Endothelial cell of umbilical vein (primary cell): ENCODE measurements around the gene RALBP1.

Source experiments
- CTCF ChIP-seq, 2 donors: IDR thresholded peaks; 1 replicate in 1 of 2; 2 replicates in 1 of 2; pipeline ENCODE4 v1.5.1; 2011; ENCODE audit warnings: low read length in 2 of 2, mild to moderate bottlenecking in 2 of 2, moderate library complexity in 2 of 2, control low read depth in 1 of 2, inconsistent platforms in 1 of 2, low read depth in 1 of 2; ENCODE audit not compliant: insufficient read depth in 1 of 2; ENCODE audit errors: extremely low read depth in 1 of 2
- EZH2 ChIP-seq: IDR thresholded peaks from 2 replicates; pipeline ENCODE4 v1.6.1; 2012; ENCODE audit warnings: borderline replicate concordance, low read depth, mild to moderate bottlenecking, moderate library complexity, low read length, inconsistent platforms; ENCODE audit not compliant: severe bottlenecking
- FOS ChIP-seq: IDR thresholded peaks from 2 replicates; pipeline ENCODE4 v1.6.1; 2011; ENCODE audit warnings: mild to moderate bottlenecking, low read length, moderate library complexity, borderline replicate concordance; ENCODE audit not compliant: insufficient read depth
- GATA2 ChIP-seq: IDR thresholded peaks from 2 replicates; pipeline ENCODE4 v1.7.0; 2011; ENCODE audit warnings: low read depth, mild to moderate bottlenecking, moderate library complexity, mixed read lengths, low read length; ENCODE audit not compliant: insufficient read length, insufficient read depth
- MAX ChIP-seq: IDR thresholded peaks from 2 replicates; pipeline ENCODE4 v1.6.1; 2011; ENCODE audit not compliant: insufficient read depth, insufficient read length
- MYC ChIP-seq: IDR thresholded peaks from one replicate; pipeline ENCODE4 v1.6.1; 2011; ENCODE audit warnings: mild to moderate bottlenecking, low read depth, low read length
- POLR2A ChIP-seq: IDR thresholded peaks from 2 replicates; pipeline ENCODE4 v1.6.1; 2012; ENCODE audit warnings: low read depth, mild to moderate bottlenecking, control low read depth, low read length
- POLR2AphosphoS5 ChIP-seq: IDR thresholded peaks from 2 replicates; pipeline ENCODE4 v1.6.1; 2012; ENCODE audit warnings: low read depth, mild to moderate bottlenecking, control low read depth, low read length, moderate library complexity; ENCODE audit not compliant: insufficient read depth

- TF ChIP-seq CTCF (IDR thresholded peaks at IDR 0.05; ENCODE audit: extremely low read depth in 1 of 2, insufficient read depth in 1 of 2, low read depth in 1 of 2, low read length in 2 of 2): no peak
- no peak for TF ChIP-seq GATA2
- no peak for TF ChIP-seq POLR2A
- no peak for TF ChIP-seq EZH2
- TF ChIP-seq POLR2AphosphoS5: no peak
- no peak for TF ChIP-seq MYC
- no peak for TF ChIP-seq MAX
- no peak for TF ChIP-seq FOS
Measured at GRCh38 chr18:9539938-9540337, 64.6 kb downstream of the RALBP1 start.
